ENCODE results near the gene NDUFB6.

GRCh38 chr9:32570262-32570661, 2.7 kb downstream of the NDUFB6 start:
- TF ChIP-seq CTCF (IDR thresholded peaks at IDR 0.05) = no peak
- TF ChIP-seq POLR2A (IDR thresholded peaks at IDR 0.05) = no peak
